ENCODE data around the gene AVPI1.
A peak's percentile ranks its signal among the peaks of the same experiment; 100 is the strongest.
"Not testable (repeated sequence)": the region's sequence is repeated elsewhere in the genome, so short reads cannot be mapped to it uniquely, and the experiment has no call there.

Gene AVPI1

DNA sequence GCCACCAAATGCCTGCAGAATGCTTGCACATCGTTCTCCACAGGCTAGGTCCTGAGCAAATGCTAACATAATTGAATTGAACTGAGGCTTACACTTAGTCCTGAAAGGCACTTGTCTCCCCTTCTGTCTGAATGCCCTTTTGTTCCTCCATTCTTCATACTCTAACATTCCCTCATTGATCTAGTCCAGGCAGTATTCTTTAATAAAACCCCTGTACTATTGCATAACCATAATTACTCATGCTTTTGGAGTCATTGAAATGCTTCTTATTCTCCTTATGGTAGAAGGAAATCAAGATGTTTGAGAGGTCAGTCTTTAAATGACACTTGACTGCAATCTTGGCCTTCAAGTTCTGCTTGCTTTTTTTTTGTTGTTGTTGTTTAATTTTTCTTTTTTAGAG is 39.5 kb downstream of the AVPI1 start:
- DNase-seq: no peak
- TF ChIP-seq, protein P1, sequence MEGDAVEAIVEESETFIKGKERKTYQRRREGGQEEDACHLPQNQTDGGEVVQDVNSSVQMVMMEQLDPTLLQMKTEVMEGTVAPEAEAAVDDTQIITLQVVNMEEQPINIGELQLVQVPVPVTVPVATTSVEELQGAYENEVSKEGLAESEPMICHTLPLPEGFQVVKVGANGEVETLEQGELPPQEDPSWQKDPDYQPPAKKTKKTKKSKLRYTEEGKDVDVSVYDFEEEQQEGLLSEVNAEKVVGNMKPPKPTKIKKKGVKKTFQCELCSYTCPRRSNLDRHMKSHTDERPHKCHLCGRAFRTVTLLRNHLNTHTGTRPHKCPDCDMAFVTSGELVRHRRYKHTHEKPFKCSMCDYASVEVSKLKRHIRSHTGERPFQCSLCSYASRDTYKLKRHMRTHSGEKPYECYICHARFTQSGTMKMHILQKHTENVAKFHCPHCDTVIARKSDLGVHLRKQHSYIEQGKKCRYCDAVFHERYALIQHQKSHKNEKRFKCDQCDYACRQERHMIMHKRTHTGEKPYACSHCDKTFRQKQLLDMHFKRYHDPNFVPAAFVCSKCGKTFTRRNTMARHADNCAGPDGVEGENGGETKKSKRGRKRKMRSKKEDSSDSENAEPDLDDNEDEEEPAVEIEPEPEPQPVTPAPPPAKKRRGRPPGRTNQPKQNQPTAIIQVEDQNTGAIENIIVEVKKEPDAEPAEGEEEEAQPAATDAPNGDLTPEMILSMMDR (IDR thresholded peaks at IDR 0.05; ENCODE audit: low read depth, low read length): no peak
- Histone ChIP-seq H3K4me3 (ENCODE audit: low read depth, low read length) (no peak overlapping the region), H3K36me3 (peaks cover 63% of the 10 kb centered on the region), H3K9me3 (ENCODE audit: severe bottlenecking) (no peaks in the 10 kb centered on the region), H3K27me3 (ENCODE audit: insufficient read depth, low read depth, severe bottlenecking) (no peaks in the 10 kb centered on the region), H3K27ac (no peak overlapping the region)

GRCh38 chr10:97644936-97645335 is 42.1 kb downstream of the AVPI1 start:
- Histone ChIP-seq H3K27ac (no peak overlapping the region), H3K4me3 (ENCODE audit: low read depth, low read length) (no peak overlapping the region), H3K27me3 (ENCODE audit: insufficient read depth, low read depth, severe bottlenecking) (no peaks in the 10 kb centered on the region), H3K36me3 (peaks cover 40% of the 10 kb centered on the region), H3K9me3 (ENCODE audit: severe bottlenecking) (no peaks in the 10 kb centered on the region)
- DNase-seq: no peak
- TF ChIP-seq, protein P1 (IDR thresholded peaks at IDR 0.05; ENCODE audit: low read depth, low read length): no peak

GRCh38 chr10:97643441-97643985 is 43.5 kb downstream of the AVPI1 start:
- DNase-seq: no peak
- Histone ChIP-seq H3K4me3 (ENCODE audit: low read depth, low read length) (no peak overlapping the region), H3K27me3 (ENCODE audit: insufficient read depth, low read depth, severe bottlenecking) (no peaks in the 10 kb centered on the region), H3K9me3 (ENCODE audit: severe bottlenecking) (no peaks in the 10 kb centered on the region), H3K27ac (no peak overlapping the region), H3K36me3 (peaks cover 40% of the 10 kb centered on the region)
- TF ChIP-seq, protein P1 (IDR thresholded peaks at IDR 0.05; ENCODE audit: low read depth, low read length): no peak

- H3K27me3 ChIP-seq (ENCODE audit: insufficient read depth, low read depth, severe bottlenecking); H3K27ac ChIP-seq; DNase-seq; H3K4me3 ChIP-seq (ENCODE audit: low read depth, low read length); H3K9me3 ChIP-seq (ENCODE audit: severe bottlenecking): not testable (repeated sequence)
- peaks cover 40% of the 10 kb centered on the region for H3K36me3 ChIP-seq
Observed at GRCh38 chr10:97642471-97643159, 44.4 kb downstream of the AVPI1 start.

DNA sequence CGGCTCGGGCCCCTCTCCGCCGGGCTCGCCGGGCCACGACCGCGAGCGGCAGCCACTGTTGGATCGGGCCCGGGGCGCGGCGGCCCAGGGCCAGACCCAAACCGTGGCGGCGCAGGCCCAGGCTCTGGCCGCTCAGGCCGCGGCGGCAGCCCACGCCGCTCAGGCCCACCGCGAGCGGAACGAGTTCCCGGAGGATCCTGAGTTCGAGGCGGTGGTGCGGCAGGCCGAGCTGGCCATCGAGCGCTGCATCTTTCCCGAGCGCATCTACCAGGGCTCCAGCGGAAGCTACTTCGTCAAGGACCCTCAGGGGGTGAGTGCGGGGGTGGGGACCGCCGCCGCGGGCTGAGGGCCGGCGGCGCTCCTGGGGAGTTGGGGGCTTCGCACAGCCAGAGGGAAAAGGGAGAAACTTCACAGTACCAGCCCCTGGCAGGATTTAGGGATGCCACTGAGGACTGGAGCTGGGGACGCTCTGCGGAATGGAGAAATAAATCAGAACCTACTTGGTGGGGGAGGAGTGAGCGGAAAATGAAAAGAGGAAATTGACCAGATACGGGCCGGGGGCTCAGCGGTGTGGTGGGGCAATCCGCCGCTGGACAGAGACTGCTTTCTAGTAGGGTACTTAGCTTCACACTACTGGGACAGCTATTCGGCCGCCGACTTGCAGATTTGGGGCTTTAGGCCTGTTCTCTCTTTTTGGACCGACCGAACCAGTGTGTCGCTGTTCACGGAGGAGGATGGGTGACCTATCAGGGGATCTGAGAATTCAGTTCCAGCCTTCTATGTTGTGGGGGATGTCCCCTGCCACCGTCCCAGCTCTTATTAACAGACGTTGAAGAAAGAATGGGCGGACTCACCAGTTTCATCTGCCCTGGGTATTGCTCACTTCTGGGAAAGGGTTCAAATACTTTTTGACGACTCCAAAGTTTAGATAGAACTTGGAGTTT is 45.9 kb downstream of the AVPI1 start:
- Histone ChIP-seq H3K9me3 (ENCODE audit: severe bottlenecking) (no peaks in the 10 kb centered on the region), H3K27ac (peak overlapping the region; percentile 43; the same call in 1 of the 2 replicates), H3K36me3 (peaks cover 27% of the 10 kb centered on the region), H3K27me3 (ENCODE audit: insufficient read depth, low read depth, severe bottlenecking) (no peaks in the 10 kb centered on the region), H3K4me3 (ENCODE audit: low read depth, low read length) (peak overlapping the region; percentile 83)
- TF ChIP-seq, protein P1 (IDR thresholded peaks at IDR 0.05; ENCODE audit: low read depth, low read length): no peak
- peak; percentile 20 for DNase-seq

All from WERI-Rb-1 (cell line).